OCI-LY7 (cell line): Measurements from ENCODE around the gene PNMA6E.

ENCODE experiments used
- CTCF ChIP-seq: fragments of 200-600 bp; sonication (generic); conservative IDR thresholded peaks from 2 replicates; pipeline ENCODE4 v1.5.1; 2014; ENCODE audit warnings: mild to moderate bottlenecking, antibody characterized with exemption, low read length, moderate library complexity, mixed read lengths
- EZH2phosphoT487 ChIP-seq: fragments of 200-600 bp; sonication (generic); IDR thresholded peaks from 2 replicates; pipeline ENCODE4 v1.6.1; 2018; ENCODE audit warnings: low read depth, borderline replicate concordance, mild to moderate bottlenecking, mixed run types, antibody characterized with exemption, low read length, moderate library complexity, mixed read lengths

- TF ChIP-seq CTCF = peak; percentile 93
- no peak for TF ChIP-seq EZH2phosphoT487
Measured at GRCh38 chrX:153400146-153401132, 711 bp downstream of the PNMA6E start.
